22Rv1 (cell line): ENCODE results near the gene CCDC57.

Experiments
- ZFX ChIP-seq: fragments of 450-650 bp; IDR thresholded peaks from 2 replicates; pipeline ENCODE4 v1.6.1; 2017; ENCODE audit warnings: antibody characterized with exemption, borderline replicate concordance
- TF ChIP-seq, protein P1 (sequence below): fragments of 450-650 bp; IDR thresholded peaks from 2 replicates; pipeline ENCODE4 v1.5.1; 2017; ENCODE audit warnings: mild to moderate bottlenecking

DNA sequence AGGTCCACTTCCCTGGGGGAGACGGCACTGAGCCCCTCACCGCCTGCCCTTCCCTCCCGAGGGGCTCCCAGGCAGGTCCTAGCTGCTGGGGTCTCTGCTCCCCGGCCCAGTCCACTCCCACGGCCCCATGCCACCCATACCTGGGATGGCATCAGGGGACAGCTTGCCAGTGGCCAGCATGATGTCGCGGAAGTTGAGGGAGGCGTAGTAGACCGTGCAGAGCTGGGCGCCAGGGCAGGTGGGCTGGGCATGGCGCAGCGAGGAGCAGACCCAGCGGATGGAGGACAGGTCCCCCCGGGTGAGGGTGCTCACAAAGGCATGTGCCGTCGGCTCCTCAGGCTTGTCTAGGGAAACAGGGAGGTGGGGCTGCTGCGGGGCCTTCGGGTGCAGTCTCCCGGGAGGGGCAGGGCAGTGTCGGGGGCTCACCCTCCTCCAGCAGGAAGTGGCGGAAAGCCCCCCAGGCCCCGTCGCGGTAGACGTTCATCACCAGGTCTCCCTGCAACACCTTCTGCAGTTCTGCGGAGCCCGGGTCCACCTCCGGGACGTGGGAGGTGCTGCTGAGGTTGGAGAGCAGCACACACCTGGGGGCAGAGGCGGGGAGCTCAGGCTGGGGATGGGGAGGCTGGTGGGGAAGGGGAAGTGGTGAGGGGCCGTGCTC lies 128.1 kb downstream of the CCDC57 start:
- TF ChIP-seq, protein P1, sequence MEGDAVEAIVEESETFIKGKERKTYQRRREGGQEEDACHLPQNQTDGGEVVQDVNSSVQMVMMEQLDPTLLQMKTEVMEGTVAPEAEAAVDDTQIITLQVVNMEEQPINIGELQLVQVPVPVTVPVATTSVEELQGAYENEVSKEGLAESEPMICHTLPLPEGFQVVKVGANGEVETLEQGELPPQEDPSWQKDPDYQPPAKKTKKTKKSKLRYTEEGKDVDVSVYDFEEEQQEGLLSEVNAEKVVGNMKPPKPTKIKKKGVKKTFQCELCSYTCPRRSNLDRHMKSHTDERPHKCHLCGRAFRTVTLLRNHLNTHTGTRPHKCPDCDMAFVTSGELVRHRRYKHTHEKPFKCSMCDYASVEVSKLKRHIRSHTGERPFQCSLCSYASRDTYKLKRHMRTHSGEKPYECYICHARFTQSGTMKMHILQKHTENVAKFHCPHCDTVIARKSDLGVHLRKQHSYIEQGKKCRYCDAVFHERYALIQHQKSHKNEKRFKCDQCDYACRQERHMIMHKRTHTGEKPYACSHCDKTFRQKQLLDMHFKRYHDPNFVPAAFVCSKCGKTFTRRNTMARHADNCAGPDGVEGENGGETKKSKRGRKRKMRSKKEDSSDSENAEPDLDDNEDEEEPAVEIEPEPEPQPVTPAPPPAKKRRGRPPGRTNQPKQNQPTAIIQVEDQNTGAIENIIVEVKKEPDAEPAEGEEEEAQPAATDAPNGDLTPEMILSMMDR = no peak
- no peak for TF ChIP-seq ZFX
